Cardiac muscle cell (in vitro differentiated cells and primary cell): ENCODE results near the gene KCNH3. TPM values are rescaled to one million over a fixed set of nuclear protein-coding genes. Genes with fewer than 3 reads are reported as not detected.

Experiments
- DNase-seq, 2 donors: peaks; one replicate each; pipeline versions ENCODE4 v3.0.0 to v3.0.0-alpha.2; 2010 to 2017; ENCODE audit warnings: low read depth in 1 of 2, low spot score in 1 of 2
- H3K27ac ChIP-seq: fragments of 200-600 bp; sonication (generic); 2 replicates; pipeline ENCODE4 v1.5.1; 2016
- H3K27me3 ChIP-seq: fragments of 200-600 bp; sonication (generic); 2 replicates; pipeline ENCODE4 v1.6.0; 2016; ENCODE audit warnings: control low read depth
- H3K36me3 ChIP-seq: fragments of 200-600 bp; sonication (generic); 2 replicates; pipeline ENCODE4 v1.5.1; 2016; ENCODE audit warnings: control low read depth
- H3K4me1 ChIP-seq: fragments of 200-600 bp; sonication (generic); 2 replicates; pipeline ENCODE4 v1.8.1; 2017; ENCODE audit warnings: low read depth, mild to moderate bottlenecking, mixed run types
- H3K4me3 ChIP-seq: fragments of 200-600 bp; sonication (generic); 2 replicates; pipeline ENCODE4 v1.5.1; 2016; ENCODE audit warnings: mild to moderate bottlenecking
- H3K9me3 ChIP-seq: fragments of 200-600 bp; sonication (generic); 2 replicates; pipeline ENCODE4 v1.5.1; 2017; ENCODE audit warnings: low read depth, mild to moderate bottlenecking, control low read depth
- polyA plus RNA-seq: library from polyadenylated mRNA; unstranded; fragments of >200 nt; fragmentation: Nextera tagmentation; extraction: Ambion mirVana; gene quantifications from 2 replicates; pipeline ENCODE4 v1.2.1, GENCODE V29; 2016
- total RNA-seq: library from RNA; depleted of rRNA; stranded (reverse); fragments of >200 nt; gene quantifications from 2 replicates; pipeline ENCODE4 v1.2.3, GENCODE V29; 2016
- TF ChIP-seq, protein P1 (sequence below): IDR thresholded peaks from 2 replicates; pipeline ENCODE4 v1.5.1; 2012; ENCODE audit warnings: low read depth, mild to moderate bottlenecking, low read length

Gene KCNH3
- total and polyA plus RNA-seq, 2 experiments from 2014 or later, result 0.34 to 0.86 TPM

GRCh38 chr12:49543914-49544815, 5.3 kb downstream of the KCNH3 start:
- peaks cover 99% of the 10 kb centered on the region for H3K27me3 ChIP-seq
- no peak overlapping the region for H3K4me3 ChIP-seq
- peak in 1 of 2 donors; percentile 39 for DNase-seq

GRCh38 chr12:49545815-49546214, 7.0 kb downstream of the KCNH3 start:
- peaks cover 99% of the 10 kb centered on the region for H3K27me3 ChIP-seq
- no peak for DNase-seq

More at GRCh38 chr12:49543914-49544815, 5.3 kb downstream of the KCNH3 start:
- Histone ChIP-seq H3K36me3 (no peaks in the 10 kb centered on the region), H3K27ac (no peak overlapping the region), H3K4me1 (no peaks in the 10 kb centered on the region), H3K9me3 (no peaks in the 10 kb centered on the region)
- TF ChIP-seq, protein P1, sequence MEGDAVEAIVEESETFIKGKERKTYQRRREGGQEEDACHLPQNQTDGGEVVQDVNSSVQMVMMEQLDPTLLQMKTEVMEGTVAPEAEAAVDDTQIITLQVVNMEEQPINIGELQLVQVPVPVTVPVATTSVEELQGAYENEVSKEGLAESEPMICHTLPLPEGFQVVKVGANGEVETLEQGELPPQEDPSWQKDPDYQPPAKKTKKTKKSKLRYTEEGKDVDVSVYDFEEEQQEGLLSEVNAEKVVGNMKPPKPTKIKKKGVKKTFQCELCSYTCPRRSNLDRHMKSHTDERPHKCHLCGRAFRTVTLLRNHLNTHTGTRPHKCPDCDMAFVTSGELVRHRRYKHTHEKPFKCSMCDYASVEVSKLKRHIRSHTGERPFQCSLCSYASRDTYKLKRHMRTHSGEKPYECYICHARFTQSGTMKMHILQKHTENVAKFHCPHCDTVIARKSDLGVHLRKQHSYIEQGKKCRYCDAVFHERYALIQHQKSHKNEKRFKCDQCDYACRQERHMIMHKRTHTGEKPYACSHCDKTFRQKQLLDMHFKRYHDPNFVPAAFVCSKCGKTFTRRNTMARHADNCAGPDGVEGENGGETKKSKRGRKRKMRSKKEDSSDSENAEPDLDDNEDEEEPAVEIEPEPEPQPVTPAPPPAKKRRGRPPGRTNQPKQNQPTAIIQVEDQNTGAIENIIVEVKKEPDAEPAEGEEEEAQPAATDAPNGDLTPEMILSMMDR, result no peak

GRCh38 chr12:49546481-49546880, 7.7 kb downstream of the KCNH3 start:
- DNase-seq, result no peak
- Histone ChIP-seq H3K27me3 (peaks cover 97% of the 10 kb centered on the region), H3K36me3 (no peaks in the 10 kb centered on the region), H3K4me3 (no peak overlapping the region), H3K27ac (no peak overlapping the region), H3K4me1 (no peaks in the 10 kb centered on the region), H3K9me3 (no peaks in the 10 kb centered on the region)
- TF ChIP-seq, protein P1, result no peak

More at GRCh38 chr12:49545815-49546214, 7.0 kb downstream of the KCNH3 start:
- no peak overlapping the region for H3K27ac ChIP-seq
- no peaks in the 10 kb centered on the region for H3K4me1 ChIP-seq
- TF ChIP-seq, protein P1, result no peak
- H3K4me3 ChIP-seq, result no peak overlapping the region
- no peaks in the 10 kb centered on the region for H3K9me3 ChIP-seq
- no peaks in the 10 kb centered on the region for H3K36me3 ChIP-seq

- Histone ChIP-seq H3K4me1 (no peaks in the 10 kb centered on the region), H3K27ac (no peak overlapping the region), H3K27me3 (peaks cover 97% of the 10 kb centered on the region), H3K4me3 (no peak overlapping the region), H3K36me3 (no peaks in the 10 kb centered on the region), H3K9me3 (no peaks in the 10 kb centered on the region)
- TF ChIP-seq, protein P1, result no peak
- no peak for DNase-seq
These were observed 8.4 kb downstream of the KCNH3 start for GRCh38 chr12:49547090-49547690.

DNA sequence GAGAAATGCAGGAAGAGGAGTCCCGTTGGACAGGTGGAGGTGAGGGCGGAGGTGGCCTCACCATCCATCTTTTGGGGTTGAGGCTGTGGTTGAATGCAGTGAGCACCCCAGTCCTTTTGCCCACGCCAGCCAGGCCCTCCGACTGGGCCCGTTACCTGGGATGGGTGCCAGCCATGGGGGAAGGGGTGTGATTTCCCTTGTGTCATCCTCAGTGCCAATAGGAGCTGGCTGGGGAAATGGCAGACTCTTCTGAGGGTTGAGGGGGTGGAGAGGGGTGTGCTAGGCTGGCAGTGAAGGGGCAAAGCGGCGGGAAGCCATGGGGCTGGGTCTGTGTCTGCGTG, 9.6 kb downstream of the KCNH3 start:
- H3K27ac ChIP-seq, result no peak overlapping the region
- no peaks in the 10 kb centered on the region for H3K36me3 ChIP-seq
- TF ChIP-seq, protein P1, result no peak
- H3K4me3 ChIP-seq, result no peak overlapping the region
- DNase-seq, result no peak
- no peaks in the 10 kb centered on the region for H3K4me1 ChIP-seq
- no peaks in the 10 kb centered on the region for H3K9me3 ChIP-seq
- H3K27me3 ChIP-seq, result peaks cover 90% of the 10 kb centered on the region
